IMR-90 (cell line): ENCODE measurements around the gene C17orf50.

Experiments
- BHLHE40 ChIP-seq: fragments of 150-350 bp; IDR thresholded peaks from 2 replicates; pipeline ENCODE4 v1.6.1; 2016; ENCODE audit warnings: mild to moderate bottlenecking, low read depth, low read length
- CEBPB ChIP-seq: IDR thresholded peaks from 2 replicates; pipeline ENCODE4 v1.6.1; 2012; ENCODE audit warnings: low read depth, low read length, improper control_type of control experiment
- CHD1 ChIP-seq: IDR thresholded peaks from 2 replicates; pipeline ENCODE4 v1.6.1; 2012; ENCODE audit warnings: low read depth, low read length, improper control_type of control experiment
- CTCF ChIP-seq: conservative IDR thresholded peaks from 2 replicates; pipeline ENCODE4 v1.5.1; 2012; ENCODE audit warnings: mild to moderate bottlenecking, low read depth, low read length, improper control_type of control experiment
- FOS ChIP-seq: fragments of 150-350 bp; IDR thresholded peaks from 2 replicates; pipeline ENCODE4 v1.6.1; 2016; ENCODE audit warnings: low read depth, low read length
- MXI1 ChIP-seq: IDR thresholded peaks from 2 replicates; pipeline ENCODE4 v1.6.1; 2012; ENCODE audit warnings: low read depth, mild to moderate bottlenecking, low read length, moderate library complexity, borderline replicate concordance
- NFE2L2 ChIP-seq: fragments of 150-350 bp; IDR thresholded peaks from 2 replicates; pipeline ENCODE4 v1.6.1; 2016; ENCODE audit warnings: low read depth, mild to moderate bottlenecking, low read length
- POLR2A ChIP-seq: IDR thresholded peaks from 2 replicates; pipeline ENCODE4 v1.6.1; 2012; ENCODE audit warnings: mild to moderate bottlenecking, low read depth, low read length
- RAD21 ChIP-seq: IDR thresholded peaks from 2 replicates; pipeline ENCODE4 v1.6.1; 2012; ENCODE audit warnings: low read length, improper control_type of control experiment
- RCOR1 ChIP-seq: IDR thresholded peaks from 2 replicates; pipeline ENCODE4 v1.6.1; 2012; ENCODE audit warnings: mild to moderate bottlenecking, low read length, improper control_type of control experiment; ENCODE audit not compliant: insufficient replicate concordance
- RFX5 ChIP-seq: IDR thresholded peaks from 2 replicates; pipeline ENCODE4 v1.8.0; 2012; ENCODE audit warnings: low read depth, mild to moderate bottlenecking, low read length, moderate library complexity
- SMC3 ChIP-seq: fragments of 150-350 bp; IDR thresholded peaks from 2 replicates; pipeline ENCODE4 v1.6.1; 2016; ENCODE audit warnings: low read depth, mild to moderate bottlenecking, antibody characterized with exemption, low read length, moderate library complexity
- TF ChIP-seq, protein P1 (sequence below): fragments of 150-350 bp; IDR thresholded peaks from 2 replicates; pipeline ENCODE4 v1.6.1; 2017; ENCODE audit warnings: mild to moderate bottlenecking, antibody characterized with exemption, low read length, low read depth
- TF ChIP-seq, protein P2 (sequence below): fragments of 150-350 bp; IDR thresholded peaks from 2 replicates; pipeline ENCODE4 v1.6.1; 2016; ENCODE audit warnings: low read depth, mild to moderate bottlenecking, low read length, moderate library complexity, borderline replicate concordance

DNA sequence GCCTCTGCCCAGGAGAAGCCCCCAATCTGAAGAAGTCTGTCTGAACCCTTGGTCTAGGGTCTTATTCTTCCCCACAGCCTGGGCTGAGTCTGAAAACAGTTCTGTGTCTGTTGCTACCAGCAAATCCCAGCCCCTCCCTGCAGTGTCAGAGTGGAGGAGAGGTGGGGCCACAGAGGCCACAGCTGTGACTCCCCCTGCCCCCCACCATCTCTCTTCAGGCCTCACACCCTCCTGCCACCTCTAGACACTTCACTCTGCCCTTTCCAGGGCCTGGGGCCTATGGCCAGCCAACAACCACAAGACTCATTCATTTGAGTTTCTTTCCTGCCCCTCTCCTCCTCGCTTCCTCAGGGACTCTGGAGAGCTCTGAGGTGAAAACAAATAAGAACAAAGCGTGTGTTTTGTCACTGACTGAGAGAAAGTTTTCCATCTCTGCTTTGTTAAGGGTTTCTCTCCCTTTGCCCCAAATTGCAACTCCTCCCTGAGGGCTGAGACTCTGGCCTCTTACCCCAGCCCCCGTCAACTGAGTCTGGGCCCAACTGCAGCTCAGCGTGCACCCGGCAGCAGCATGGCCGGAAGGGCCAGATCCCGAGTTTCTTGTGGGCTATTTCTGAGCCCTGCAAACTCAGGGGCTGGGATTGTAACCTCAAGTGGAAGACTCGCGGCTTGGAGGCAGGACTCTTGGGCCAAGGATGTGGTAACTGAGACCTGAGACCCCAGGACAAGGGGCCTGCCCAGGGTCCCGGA is 13.2 kb downstream of the C17orf50 start:
- no peak for TF ChIP-seq CTCF
- no peak for TF ChIP-seq RCOR1
- no peak for TF ChIP-seq BHLHE40
- TF ChIP-seq, protein P1, sequence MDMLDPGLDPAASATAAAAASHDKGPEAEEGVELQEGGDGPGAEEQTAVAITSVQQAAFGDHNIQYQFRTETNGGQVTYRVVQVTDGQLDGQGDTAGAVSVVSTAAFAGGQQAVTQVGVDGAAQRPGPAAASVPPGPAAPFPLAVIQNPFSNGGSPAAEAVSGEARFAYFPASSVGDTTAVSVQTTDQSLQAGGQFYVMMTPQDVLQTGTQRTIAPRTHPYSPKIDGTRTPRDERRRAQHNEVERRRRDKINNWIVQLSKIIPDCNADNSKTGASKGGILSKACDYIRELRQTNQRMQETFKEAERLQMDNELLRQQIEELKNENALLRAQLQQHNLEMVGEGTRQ = no peak
- no peak for TF ChIP-seq RAD21
- no peak for TF ChIP-seq SMC3
- TF ChIP-seq CHD1 = no peak
- TF ChIP-seq POLR2A = no peak
- no peak for TF ChIP-seq NFE2L2
- no peak for TF ChIP-seq RFX5
- no peak for TF ChIP-seq MXI1
- TF ChIP-seq, protein P2, sequence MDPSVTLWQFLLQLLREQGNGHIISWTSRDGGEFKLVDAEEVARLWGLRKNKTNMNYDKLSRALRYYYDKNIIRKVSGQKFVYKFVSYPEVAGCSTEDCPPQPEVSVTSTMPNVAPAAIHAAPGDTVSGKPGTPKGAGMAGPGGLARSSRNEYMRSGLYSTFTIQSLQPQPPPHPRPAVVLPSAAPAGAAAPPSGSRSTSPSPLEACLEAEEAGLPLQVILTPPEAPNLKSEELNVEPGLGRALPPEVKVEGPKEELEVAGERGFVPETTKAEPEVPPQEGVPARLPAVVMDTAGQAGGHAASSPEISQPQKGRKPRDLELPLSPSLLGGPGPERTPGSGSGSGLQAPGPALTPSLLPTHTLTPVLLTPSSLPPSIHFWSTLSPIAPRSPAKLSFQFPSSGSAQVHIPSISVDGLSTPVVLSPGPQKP = no peak
- no peak for TF ChIP-seq CEBPB
- no peak for TF ChIP-seq FOS
